ENCODE data around the gene STMP1. TPM values are rescaled to one million over a fixed set of nuclear protein-coding genes. Genes with fewer than 3 reads are reported as not detected.
A peak's percentile ranks its signal among the peaks of the same experiment; 100 is the strongest.

STMP1 gene
- total and polyA plus RNA-seq, 2 of the 4 experiments (the other 2 are of a cell fraction), result 6.1 to 28.3 TPM

- H3K9ac ChIP-seq (ENCODE audit: low read depth, low read length), result no peak overlapping the region
- peaks cover 10% of the 10 kb centered on the region for H3K9me1 ChIP-seq (ENCODE audit: insufficient read depth, low read length)
- H3K9me3 ChIP-seq (ENCODE audit: control insufficient read depth, insufficient read depth, low read length), result no peaks in the 10 kb centered on the region
- H2BK20ac ChIP-seq (ENCODE audit: low read depth, low read length), result no peak overlapping the region
- DNase-seq (peak; percentile 57), ATAC-seq (ENCODE audit: low read depth) (no peak)
- H2BK120ac ChIP-seq (ENCODE audit: low read depth, low read length), result peak overlapping the region; percentile 36; the same call in 1 of the 2 replicates
- WGBS, 2 experiments (ENCODE audit: extremely low coverage in 2 of 2, insufficient read length in 1 of 2), result no CpG with 5 or more reads among the region's 3 CpGs
- H3K36me3 ChIP-seq (ENCODE audit: control insufficient read depth, insufficient read depth, low read length), result peaks cover 4% of the 10 kb centered on the region
- H3K23ac ChIP-seq (ENCODE audit: low read depth, low read length), result peak overlapping the region; percentile 60; the same call in 1 of the 2 replicates
- no peak overlapping the region for H2AK9ac ChIP-seq (replicated peaks; ENCODE audit: low read depth, low read length, poor library complexity)
- intact Hi-C loops (cut with micrococcal nuclease) (no loop called here), dilution Hi-C loops (cut with HindIII; ENCODE audit: low sequenced_read_pairs, unreplicated experiment) (no loop called here), in situ Hi-C loops (cut with MboI; ENCODE audit: low sequenced_read_pairs) (no loop called here)
- no peak overlapping the region for H2BK5ac ChIP-seq (ENCODE audit: low read depth, low read length, poor library complexity, severe bottlenecking)
- H3K56ac ChIP-seq (ENCODE audit: extremely low read depth, insufficient read depth, low read length), result no peak overlapping the region
- H3K79me1 ChIP-seq (ENCODE audit: low read depth in 1 of 2, low read length in 2 of 2), result peaks cover 0 to 14% of the 10 kb centered on the region in 2 experiments; a peak in 2 of 4 replicates
- no peak overlapping the region for H4K8ac ChIP-seq (ENCODE audit: low read depth in 2 of 2, low read length in 2 of 2)
- ChIA-PET POLR2A (ENCODE audit: unreplicated experiment) (no interaction called here), CTCF (interaction anchor here (0.7 to 1.1 kb wide), 2 partner anchors 9 to 15 kb away, joined by 3 read pairs; no protein-coding TSS in a partner anchor)
- 0 out of 2 replicates have a peak overlapping the region, but pooled peaks have one; percentile 23 for H2AK5ac ChIP-seq (ENCODE audit: low read depth, low read length)
- H4K91ac ChIP-seq (ENCODE audit: insufficient read depth, low read depth, low read length), result no peak overlapping the region
- H2AFZ ChIP-seq (replicated peaks; ENCODE audit: low read length, poor library complexity), result no peak overlapping the region
- H3K4me1 ChIP-seq (ENCODE audit: control insufficient read depth, insufficient read depth, low read length), result peaks cover 2% of the 10 kb centered on the region
- no TSS peak for BruUV-seq (replicated peaks)
- no peak overlapping the region for H3K18ac ChIP-seq (ENCODE audit: low read depth, low read length)
- H3K4me3 ChIP-seq (ENCODE audit: insufficient read depth, low read depth, low read length), result no peak overlapping the region
- no peak overlapping the region for H4K5ac ChIP-seq (ENCODE audit: low read depth, low read length)
- no peaks in the 10 kb centered on the region for H3K27me3 ChIP-seq (ENCODE audit: control insufficient read depth, insufficient read depth, low read length)
- H3K27ac ChIP-seq (ENCODE audit: insufficient read depth, low read length), result no peak overlapping the region
- H4K20me1 ChIP-seq (ENCODE audit: insufficient read depth, low read length), result no peaks in the 10 kb centered on the region
- peak overlapping the region; percentile 19; the same call in 1 of the 2 replicates for H3K14ac ChIP-seq (replicated peaks; ENCODE audit: low read depth, low read length)
- H3K4ac ChIP-seq (ENCODE audit: low read depth, low read length), result no peak overlapping the region
- H2BK15ac ChIP-seq (ENCODE audit: low read depth, low read length), result no peak overlapping the region
- H3K4me2 ChIP-seq (ENCODE audit: low read depth, low read length), result no peak overlapping the region
- TF ChIP-seq CTCF (conservative IDR thresholded peaks at IDR 0.05; ENCODE audit: low read depth, low read length) (no peak), FOS (IDR thresholded peaks at IDR 0.05; ENCODE audit: low read depth, low read length) (no peak), NFE2L2 (IDR thresholded peaks at IDR 0.05; ENCODE audit: low read depth, low read length) (no peak), RCOR1 (IDR thresholded peaks at IDR 0.05; ENCODE audit: insufficient replicate concordance, low read length) (no peak), SMC3 (IDR thresholded peaks at IDR 0.05; ENCODE audit: low read depth, low read length) (no peak), CEBPB (IDR thresholded peaks at IDR 0.05; ENCODE audit: low read depth, low read length) (no peak), MXI1 (IDR thresholded peaks at IDR 0.05; ENCODE audit: borderline replicate concordance, low read depth, low read length) (no peak), RAD21 (IDR thresholded peaks at IDR 0.05; ENCODE audit: low read length) (no peak), CHD1 (IDR thresholded peaks at IDR 0.05; ENCODE audit: low read depth, low read length) (no peak), MAFK (IDR thresholded peaks at IDR 0.05; ENCODE audit: low read depth, low read length) (no peak), BHLHE40 (IDR thresholded peaks at IDR 0.05; ENCODE audit: low read depth, low read length) (no peak), MAZ (IDR thresholded peaks at IDR 0.05; ENCODE audit: borderline replicate concordance, low read depth, low read length) (no peak), POLR2A (IDR thresholded peaks at IDR 0.05; ENCODE audit: low read depth, low read length) (no peak), RFX5 (IDR thresholded peaks at IDR 0.05; ENCODE audit: low read depth, low read length) (no peak), USF2 (IDR thresholded peaks at IDR 0.05; ENCODE audit: low read depth, low read length) (no peak), ELK1 (IDR thresholded peaks at IDR 0.05; ENCODE audit: borderline replicate concordance, low read depth, low read length) (no peak)
These were observed 29.7 kb downstream of the STMP1 start for GRCh38 chr7:135692055-135692454.

All from IMR-90 (cell line).